Measurements from ENCODE around the gene SRSF6.
A peak's percentile ranks its signal among the peaks of the same experiment; 100 is the strongest.

SRSF6 gene

GRCh38 chr20:43459022-43459942 is 1.6 kb downstream of the SRSF6 start:
- Histone ChIP-seq H3K27me3 (ENCODE audit: insufficient read depth, poor library complexity, severe bottlenecking) (no peaks in the 10 kb centered on the region), H3K27ac (replicated peaks) (peak overlapping the region; percentile 45; the same call in 1 of the 2 replicates), H3K4me3 (replicated peaks; ENCODE audit: insufficient read depth, low read length) (peak overlapping the region; percentile 71)
- TF ChIP-seq SPI1 (IDR thresholded peaks at IDR 0.05; ENCODE audit: borderline replicate concordance, low read depth) (no peak), POLR2AphosphoS5 (IDR thresholded peaks at IDR 0.05; ENCODE audit: low read depth) (no peak), GABPA (IDR thresholded peaks at IDR 0.05; ENCODE audit: low read depth) (no peak)
- TF ChIP-seq, protein P1, sequence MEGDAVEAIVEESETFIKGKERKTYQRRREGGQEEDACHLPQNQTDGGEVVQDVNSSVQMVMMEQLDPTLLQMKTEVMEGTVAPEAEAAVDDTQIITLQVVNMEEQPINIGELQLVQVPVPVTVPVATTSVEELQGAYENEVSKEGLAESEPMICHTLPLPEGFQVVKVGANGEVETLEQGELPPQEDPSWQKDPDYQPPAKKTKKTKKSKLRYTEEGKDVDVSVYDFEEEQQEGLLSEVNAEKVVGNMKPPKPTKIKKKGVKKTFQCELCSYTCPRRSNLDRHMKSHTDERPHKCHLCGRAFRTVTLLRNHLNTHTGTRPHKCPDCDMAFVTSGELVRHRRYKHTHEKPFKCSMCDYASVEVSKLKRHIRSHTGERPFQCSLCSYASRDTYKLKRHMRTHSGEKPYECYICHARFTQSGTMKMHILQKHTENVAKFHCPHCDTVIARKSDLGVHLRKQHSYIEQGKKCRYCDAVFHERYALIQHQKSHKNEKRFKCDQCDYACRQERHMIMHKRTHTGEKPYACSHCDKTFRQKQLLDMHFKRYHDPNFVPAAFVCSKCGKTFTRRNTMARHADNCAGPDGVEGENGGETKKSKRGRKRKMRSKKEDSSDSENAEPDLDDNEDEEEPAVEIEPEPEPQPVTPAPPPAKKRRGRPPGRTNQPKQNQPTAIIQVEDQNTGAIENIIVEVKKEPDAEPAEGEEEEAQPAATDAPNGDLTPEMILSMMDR (IDR thresholded peaks at IDR 0.05; ENCODE audit: insufficient read depth, low read length): no peak
- TF ChIP-seq, protein P2, sequence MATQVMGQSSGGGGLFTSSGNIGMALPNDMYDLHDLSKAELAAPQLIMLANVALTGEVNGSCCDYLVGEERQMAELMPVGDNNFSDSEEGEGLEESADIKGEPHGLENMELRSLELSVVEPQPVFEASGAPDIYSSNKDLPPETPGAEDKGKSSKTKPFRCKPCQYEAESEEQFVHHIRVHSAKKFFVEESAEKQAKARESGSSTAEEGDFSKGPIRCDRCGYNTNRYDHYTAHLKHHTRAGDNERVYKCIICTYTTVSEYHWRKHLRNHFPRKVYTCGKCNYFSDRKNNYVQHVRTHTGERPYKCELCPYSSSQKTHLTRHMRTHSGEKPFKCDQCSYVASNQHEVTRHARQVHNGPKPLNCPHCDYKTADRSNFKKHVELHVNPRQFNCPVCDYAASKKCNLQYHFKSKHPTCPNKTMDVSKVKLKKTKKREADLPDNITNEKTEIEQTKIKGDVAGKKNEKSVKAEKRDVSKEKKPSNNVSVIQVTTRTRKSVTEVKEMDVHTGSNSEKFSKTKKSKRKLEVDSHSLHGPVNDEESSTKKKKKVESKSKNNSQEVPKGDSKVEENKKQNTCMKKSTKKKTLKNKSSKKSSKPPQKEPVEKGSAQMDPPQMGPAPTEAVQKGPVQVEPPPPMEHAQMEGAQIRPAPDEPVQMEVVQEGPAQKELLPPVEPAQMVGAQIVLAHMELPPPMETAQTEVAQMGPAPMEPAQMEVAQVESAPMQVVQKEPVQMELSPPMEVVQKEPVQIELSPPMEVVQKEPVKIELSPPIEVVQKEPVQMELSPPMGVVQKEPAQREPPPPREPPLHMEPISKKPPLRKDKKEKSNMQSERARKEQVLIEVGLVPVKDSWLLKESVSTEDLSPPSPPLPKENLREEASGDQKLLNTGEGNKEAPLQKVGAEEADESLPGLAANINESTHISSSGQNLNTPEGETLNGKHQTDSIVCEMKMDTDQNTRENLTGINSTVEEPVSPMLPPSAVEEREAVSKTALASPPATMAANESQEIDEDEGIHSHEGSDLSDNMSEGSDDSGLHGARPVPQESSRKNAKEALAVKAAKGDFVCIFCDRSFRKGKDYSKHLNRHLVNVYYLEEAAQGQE (IDR thresholded peaks at IDR 0.05; ENCODE audit: insufficient replicate concordance, low read depth): no peak
- peak in 1 of 2 experiments; percentile 19 for DNase-seq (ENCODE audit: low read depth in 1 of 2, low spot score in 1 of 2)

GRCh38 chr20:43460172-43460829 is 2.6 kb downstream of the SRSF6 start:
- Histone ChIP-seq H3K4me3 (replicated peaks; ENCODE audit: insufficient read depth, low read length) (no peak overlapping the region), H3K27ac (replicated peaks) (no peak overlapping the region), H3K27me3 (ENCODE audit: insufficient read depth, poor library complexity, severe bottlenecking) (no peaks in the 10 kb centered on the region)
- TF ChIP-seq, protein P1 (IDR thresholded peaks at IDR 0.05; ENCODE audit: insufficient read depth, low read length): no peak
- TF ChIP-seq GABPA (IDR thresholded peaks at IDR 0.05; ENCODE audit: low read depth) (no peak), SPI1 (IDR thresholded peaks at IDR 0.05; ENCODE audit: borderline replicate concordance, low read depth) (no peak), POLR2AphosphoS5 (IDR thresholded peaks at IDR 0.05; ENCODE audit: low read depth) (no peak)
- TF ChIP-seq, protein P2 (IDR thresholded peaks at IDR 0.05; ENCODE audit: insufficient replicate concordance, low read depth): no peak
- DNase-seq (ENCODE audit: low read depth in 1 of 2, low spot score in 1 of 2): no peak

- TF ChIP-seq GABPA (IDR thresholded peaks at IDR 0.05; ENCODE audit: low read depth) (no peak), SPI1 (IDR thresholded peaks at IDR 0.05; ENCODE audit: borderline replicate concordance, low read depth) (no peak), POLR2AphosphoS5 (IDR thresholded peaks at IDR 0.05; ENCODE audit: low read depth) (no peak)
- TF ChIP-seq, protein P2 (IDR thresholded peaks at IDR 0.05; ENCODE audit: insufficient replicate concordance, low read depth): no peak
- TF ChIP-seq, protein P1 (IDR thresholded peaks at IDR 0.05; ENCODE audit: insufficient read depth, low read length): no peak
- Histone ChIP-seq H3K4me3 (replicated peaks; ENCODE audit: insufficient read depth, low read length) (no peak overlapping the region), H3K27me3 (ENCODE audit: insufficient read depth, poor library complexity, severe bottlenecking) (no peaks in the 10 kb centered on the region), H3K27ac (replicated peaks) (no peak overlapping the region)
- no peak for DNase-seq (ENCODE audit: low read depth in 1 of 2, low spot score in 1 of 2)
These were observed 3.1 kb downstream of the SRSF6 start for GRCh38 chr20:43460830-43461200.
